GM19239 (cell line): ENCODE measurements around the gene BMPR2.
"Not testable (repeated sequence)": the region's sequence is repeated elsewhere in the genome, so short reads cannot be mapped to it uniquely, and the experiment has no call there.

Experiments
- DNase-seq: peaks from one replicate; pipeline ENCODE4 v3.0.0; 2011; ENCODE audit warnings: low spot score; ENCODE audit not compliant: insufficient read length
- FAIRE-seq: peaks from 2 replicates; lab custom pipeline; 2011; peaks lifted over from hg19 to GRCh38; lab: Jason Lieb, UNC

BMPR2 gene

DNA sequence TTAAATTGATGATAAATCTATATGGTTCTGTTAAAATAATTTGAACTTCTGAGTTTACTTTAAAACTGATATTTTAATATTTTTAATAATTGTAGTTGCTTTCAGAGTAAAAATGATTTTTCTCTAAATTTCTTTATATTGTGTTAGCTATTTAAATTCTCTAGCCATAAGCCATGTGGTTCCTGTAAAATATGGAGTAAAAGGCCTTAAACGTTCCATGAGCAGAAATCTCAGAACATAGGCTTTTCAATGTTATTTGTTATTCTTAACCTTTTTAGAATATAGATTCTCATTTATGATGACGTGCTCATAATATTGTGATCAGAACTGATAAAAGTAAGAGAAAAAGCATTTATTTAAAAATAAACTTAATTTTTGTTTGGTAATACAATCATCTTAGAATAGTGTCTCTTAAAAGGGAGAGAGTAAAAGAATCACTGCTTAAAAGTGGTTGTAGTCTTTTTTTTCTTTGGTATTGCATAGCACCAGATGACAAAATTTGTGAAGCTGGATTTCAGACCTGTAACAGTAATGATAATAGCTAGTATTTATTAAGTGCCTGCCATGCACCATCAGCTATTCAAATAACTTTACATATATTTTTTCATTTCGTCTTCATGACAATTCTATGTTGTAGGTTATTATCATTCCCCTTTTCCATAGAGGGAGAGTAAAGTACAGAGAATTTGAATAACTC is 2.7 kb downstream of the BMPR2 start:
- DNase-seq (no peak), FAIRE-seq (no peak)

DNA sequence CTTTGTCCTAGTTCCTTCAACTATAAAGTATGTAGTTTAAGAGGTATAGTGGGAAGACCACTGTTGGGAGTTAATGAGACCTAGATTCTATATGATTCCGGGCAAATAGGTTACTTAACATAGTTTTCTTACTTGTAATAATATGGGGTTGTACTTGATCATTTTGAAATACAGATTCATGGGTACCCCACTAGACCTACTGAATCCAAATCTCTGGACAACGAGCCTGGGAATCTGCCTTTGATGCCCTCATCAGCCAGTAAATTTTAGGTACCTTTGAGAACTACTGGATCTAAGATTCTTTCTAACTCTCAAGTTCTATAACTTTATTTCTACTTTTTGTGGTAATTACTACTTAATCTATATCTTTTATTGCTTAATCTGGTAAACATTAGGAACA is 6.6 kb downstream of the BMPR2 start:
- FAIRE-seq (no peak), DNase-seq (no peak)

DNA sequence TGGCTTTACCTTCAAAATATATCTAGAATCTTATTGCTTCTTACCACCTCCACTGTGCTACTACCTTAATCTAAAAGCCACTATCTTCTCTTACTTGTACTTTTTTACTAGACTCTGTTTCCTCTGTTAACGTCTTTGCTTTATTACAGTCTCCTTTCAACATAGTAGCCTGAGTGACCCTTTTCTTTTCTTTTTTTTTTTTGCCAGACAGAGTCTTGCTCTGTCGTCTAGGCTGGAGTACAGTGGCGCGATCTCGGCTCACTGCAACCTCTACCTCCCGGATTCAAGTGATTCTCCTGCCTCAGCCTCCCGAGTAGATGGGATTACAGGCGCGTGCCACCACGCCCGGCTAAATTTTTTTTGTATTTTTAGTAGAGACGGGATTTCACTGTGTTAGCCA is 10.4 kb downstream of the BMPR2 start:
- FAIRE-seq, DNase-seq: not testable (repeated sequence)

DNA sequence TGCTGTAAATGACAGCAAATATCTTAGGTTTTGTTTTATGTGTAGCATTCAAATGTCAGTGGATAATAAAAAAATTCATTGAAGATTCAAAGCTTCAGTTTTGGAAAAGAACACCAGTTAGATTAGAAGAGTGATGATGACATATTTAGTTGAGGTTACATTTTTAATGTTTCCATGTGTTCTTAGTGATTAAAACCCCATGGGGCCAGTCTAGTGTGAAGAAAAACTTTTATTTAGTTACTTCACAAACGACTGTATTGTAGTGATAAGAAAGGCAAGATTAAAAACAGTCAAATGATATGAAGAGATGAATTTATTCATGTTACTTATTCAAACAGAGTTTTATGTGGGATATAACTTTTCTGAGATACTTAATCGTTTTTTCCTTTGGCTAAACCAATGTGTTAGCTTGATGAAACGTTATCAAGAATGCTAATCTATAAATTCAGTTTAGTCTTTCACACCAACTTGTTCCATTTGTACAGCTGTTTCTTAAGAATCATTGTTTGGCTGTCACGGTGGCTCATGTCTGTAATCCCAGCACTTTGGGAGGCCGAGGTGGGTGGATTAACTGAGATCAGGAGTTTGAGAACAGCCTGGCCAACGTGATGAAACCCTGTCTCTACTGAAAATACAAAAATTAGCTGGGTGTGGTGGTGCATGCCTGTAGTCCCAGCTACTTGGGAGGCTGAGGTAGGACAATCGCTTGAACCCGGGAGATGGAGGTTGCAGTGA is 11.6 kb downstream of the BMPR2 start:
- DNase-seq (no peak), FAIRE-seq (peak; percentile 64)

DNA sequence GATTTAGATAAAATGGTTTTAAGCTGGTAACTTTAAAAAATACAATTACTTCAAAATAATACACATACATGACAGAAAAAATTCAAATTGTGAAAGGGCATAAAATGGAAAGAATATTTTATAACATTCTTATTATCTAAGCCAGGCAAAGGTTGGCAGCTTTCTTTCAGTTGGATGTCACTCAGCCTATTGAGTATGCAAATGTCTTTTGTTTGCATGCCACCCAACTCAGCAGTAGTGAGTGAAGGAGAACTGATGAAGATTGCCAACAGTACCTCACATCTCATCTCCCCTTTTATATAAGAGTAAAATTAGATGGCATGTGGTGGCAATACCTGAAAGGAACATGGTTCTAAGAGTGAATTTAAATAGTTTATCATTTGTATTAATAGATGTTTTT is 24.8 kb downstream of the BMPR2 start:
- FAIRE-seq (no peak), DNase-seq (no peak)

DNA sequence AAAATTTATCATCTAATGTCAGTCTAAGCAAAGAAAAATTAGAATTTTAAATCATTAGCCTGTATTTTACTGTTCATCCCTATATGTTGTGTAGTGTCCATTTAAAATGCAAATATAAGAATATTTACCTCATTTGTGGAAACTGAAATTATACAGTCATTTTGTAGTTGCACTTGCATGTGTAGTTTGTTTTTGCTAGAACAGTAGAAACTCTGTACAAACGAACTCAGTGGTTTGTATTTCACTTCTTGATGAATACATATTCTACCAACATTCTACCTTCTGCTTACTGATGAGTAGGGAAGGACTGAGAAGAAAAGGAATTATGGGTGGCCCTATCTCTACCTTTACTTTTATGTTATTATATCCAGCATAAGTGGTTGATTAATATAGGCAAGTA is 29.7 kb downstream of the BMPR2 start:
- DNase-seq (no peak), FAIRE-seq (no peak)

DNA sequence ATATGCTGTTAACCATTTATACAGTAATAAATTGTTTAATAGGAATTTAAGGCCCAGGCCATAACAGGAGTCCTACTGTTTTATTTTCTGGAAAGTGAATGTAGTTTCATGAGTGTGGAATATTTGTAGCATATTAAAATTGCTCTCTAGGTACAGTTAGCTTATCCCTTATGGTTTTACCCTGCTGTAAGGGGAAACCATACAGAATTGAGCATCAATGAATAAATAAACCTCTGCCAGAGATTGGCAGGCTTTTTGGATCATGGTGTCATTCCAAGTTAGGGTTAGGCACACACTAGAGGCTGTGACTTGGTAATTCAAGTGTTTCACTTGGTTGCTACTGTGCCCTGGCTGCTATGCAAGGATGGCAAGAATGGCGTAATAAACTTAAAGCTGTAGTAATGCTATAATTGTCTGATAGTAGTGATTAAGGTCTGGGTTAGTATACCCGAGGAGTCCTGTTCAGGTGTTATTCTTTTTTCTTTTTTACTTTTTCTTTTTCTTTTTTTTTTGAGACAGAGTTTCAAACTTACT is 30.4 kb downstream of the BMPR2 start:
- no peak for FAIRE-seq

DNA sequence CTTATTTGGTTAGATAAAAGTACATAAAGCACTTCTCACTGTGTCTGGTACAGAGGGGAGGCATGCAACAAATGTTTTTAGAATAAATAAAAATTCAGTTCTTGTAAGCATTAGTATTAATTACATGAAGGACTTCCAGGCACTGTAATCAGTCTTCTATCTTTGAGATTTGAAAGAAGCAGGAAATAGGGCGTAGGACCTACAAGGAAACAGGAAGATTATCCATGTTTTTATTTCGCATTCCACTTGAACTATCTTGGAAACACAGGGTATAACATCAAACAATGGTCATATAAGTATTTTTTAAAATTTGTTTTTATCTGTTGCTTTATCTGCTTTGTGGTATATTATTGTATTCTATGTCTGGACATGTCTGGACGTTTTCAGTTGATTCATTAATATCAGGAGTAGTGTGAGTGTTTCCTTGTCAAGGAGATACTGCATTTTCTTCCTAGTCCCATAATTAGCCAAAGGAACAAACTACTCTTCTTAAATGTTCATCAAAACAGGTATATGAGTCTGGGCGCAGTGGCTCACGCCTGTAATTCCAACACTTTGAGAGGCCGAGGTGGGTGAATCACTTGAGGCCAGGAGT is 32.5 kb downstream of the BMPR2 start:
- FAIRE-seq: no peak
- no peak for DNase-seq

More for the DNA sequence above, 30.4 kb downstream of the BMPR2 start:
- DNase-seq: no peak

DNA sequence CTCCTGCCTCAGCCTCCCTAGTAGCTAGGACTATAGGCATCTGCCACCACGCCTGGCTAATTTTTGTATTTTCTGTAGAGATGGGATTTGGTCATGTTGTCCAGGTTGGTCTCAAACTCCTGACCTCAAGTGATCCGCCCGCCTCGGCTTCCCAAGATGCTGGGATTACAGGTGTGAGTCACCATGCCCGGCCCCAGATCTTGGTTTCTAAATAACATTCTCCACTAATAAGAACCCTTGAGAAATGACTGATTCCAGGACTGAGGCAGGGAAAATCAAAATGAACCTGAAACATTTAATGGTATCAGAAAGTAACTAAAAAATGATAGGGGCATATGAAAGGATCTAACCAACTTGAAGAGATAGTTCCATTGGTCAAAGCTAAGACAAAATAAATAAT is 34.0 kb downstream of the BMPR2 start:
- DNase-seq (no peak), FAIRE-seq (no peak)

DNA sequence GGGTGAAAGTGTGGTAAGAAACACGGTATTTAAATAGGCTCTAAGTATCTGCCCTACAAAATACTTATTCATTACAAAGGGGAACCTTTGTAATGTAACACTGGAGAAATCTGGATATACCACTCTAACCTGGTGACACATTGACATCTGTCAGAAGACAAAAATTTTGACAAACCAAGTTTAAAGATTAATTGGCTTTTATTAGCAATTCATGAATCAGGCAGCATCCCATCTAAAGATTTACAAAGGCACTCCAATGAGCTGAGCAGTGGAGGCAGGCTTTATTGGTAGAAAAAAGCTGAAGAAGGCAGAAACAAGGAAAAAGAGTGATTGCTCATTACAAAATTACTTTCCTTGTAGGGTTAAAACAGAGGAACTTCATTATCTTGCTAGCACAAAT is 35.0 kb downstream of the BMPR2 start:
- no peak for DNase-seq
- FAIRE-seq: no peak

DNA sequence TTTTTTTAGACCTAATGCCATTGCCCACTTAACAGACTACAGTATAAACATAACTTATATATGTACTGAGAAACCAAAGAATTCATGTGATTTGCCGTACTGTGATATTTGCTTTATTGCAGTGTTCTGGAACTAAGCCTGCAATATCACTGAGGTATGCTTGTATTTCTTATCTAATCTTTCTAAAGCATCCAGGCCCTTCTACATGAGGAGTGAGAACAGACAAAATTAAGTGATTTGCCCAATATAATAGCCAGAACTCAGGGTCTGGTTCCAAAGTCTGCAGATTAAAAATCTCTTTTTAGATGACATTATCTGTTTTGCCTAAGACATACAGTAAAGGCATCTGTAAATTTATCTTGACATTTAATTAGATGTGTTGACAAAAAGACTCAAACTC is 41.9 kb downstream of the BMPR2 start:
- FAIRE-seq (no peak), DNase-seq (no peak)

DNA sequence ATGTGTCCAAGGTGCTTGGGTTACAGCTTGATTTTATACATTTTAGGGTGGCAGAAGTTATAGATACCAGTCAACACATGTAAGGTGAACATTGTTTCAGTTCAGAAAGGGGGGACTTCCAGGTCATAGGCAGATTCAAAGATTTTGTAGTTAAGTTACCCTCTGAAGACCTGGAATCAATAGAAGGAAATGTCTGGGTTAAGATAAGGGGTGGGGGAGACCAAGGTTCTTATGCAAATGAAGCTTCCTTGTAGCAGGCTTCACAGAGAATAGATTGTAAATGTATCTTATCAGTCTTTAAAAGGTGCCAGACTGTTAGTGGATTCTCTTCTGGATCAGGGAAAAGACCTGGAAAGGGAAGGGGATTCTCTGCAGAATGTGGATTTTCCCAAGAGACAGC is 42.4 kb downstream of the BMPR2 start:
- DNase-seq (no peak), FAIRE-seq (peak; percentile 23)

DNA sequence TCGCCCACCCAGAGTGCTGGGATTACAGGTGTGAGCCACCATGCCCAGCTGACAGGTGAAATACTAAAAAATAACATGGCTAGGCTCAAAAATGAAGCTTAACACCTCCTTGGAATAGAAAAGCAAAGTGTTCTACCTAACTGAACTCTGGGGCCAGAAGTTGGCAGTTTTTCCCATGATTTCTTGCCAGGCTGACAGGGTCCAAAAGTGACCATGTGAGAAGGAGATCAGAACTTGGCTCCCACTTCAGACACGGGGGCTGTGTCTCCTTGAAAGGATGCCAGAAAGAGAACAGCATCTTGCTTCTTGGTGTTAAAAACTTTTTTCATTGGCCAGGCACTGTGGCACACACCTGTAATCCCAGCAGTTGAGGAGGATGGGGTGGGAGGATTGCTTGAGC is 47.0 kb downstream of the BMPR2 start:
- FAIRE-seq (no peak), DNase-seq (no peak)

DNA sequence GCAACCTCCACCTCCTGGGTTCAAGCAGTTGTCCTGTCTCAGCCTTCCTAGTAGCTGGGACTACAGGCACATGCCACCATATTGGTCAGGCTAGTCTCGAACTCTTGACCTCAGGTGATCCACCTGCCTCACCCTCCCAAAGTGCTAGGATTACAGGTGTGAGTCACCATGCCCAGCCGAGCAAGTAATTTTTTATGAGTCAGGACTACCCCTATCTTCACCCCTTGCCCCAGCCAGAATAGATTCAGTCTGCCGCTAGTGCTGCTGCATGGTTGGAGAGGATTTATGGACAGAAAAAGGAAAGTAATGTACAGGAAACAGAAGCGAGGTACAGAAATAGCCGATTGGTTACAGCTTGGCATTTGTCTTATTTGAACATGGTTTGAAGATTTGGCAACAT is 48.9 kb downstream of the BMPR2 start:
- DNase-seq (no peak), FAIRE-seq (no peak)

DNA sequence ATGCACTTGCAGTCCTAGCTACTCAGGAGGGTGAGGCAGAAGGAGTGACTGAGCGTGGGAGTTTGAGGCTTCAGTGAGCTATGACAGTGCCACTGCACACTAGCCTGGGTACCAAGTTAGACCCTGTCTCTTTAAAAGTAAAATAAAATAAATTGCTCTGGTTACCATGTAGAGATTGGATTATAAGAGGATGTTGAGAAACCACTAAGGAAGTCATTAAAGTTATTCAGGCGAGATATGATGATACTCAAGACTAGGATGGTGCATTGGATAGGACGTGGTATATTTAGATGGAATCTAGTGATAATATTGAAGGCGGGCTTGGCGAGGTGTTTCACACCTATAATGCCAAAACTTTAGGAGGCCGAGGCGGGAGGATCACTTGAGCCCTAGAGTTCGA is 50.6 kb downstream of the BMPR2 start:
- FAIRE-seq (peak; percentile 8), DNase-seq (no peak)

DNA sequence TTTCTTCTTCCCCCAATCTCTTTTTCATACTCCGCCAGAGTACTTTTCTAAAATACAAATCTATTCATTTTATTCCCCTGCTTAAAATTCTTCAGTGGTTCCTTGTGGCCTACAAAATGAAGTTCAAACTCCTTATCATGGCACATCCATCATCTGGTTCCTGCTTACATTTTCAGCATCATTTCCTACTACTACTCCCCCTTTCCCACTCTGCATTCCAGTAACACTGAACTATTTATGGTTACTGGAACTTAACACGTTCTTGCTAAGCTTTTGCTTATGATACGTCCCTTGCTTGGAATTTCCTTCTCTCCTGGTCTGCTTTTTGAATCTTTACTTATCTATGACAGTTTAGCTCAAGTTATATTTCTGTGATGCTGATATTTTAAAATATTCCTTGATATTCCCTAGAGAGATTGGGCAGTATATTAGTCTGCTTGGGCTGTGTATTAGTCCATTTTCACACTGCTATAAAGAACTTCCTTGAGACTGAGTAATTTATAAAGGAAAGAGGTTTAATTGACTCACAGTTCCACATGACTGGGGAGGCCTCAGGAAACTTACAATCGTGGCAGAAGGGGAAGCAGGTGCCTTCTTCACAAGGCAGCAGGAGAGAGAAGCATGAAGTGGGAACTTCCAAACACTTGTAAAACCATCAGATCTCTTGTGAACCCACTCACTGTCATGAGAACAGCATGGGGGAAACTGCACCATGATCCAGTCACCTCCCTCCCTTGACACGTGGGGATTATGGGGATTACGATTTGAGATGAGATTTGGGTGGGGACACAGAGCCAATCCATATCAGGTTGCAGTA is 53.2 kb downstream of the BMPR2 start:
- no peak for FAIRE-seq
- no peak for DNase-seq

DNA sequence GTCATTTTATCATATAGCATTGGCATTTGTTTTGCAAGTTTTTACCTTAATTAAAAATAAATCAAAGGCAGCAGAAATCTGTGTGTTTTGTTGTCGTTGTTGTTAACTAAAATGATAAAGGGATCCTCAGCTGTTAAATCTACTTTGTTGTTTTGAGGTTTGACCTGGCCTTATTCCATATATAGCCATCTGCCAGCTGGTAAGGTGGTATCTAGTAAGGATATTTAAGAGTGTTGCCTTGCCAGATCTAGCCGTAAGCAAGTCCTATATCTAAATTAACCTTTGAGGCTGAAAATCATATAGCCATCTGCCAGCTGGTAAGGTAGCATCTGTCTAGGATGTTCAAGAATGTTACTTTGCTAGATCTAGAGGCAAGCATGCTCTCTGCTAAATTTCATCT is 56.6 kb downstream of the BMPR2 start:
- FAIRE-seq (no peak), DNase-seq (no peak)

DNA sequence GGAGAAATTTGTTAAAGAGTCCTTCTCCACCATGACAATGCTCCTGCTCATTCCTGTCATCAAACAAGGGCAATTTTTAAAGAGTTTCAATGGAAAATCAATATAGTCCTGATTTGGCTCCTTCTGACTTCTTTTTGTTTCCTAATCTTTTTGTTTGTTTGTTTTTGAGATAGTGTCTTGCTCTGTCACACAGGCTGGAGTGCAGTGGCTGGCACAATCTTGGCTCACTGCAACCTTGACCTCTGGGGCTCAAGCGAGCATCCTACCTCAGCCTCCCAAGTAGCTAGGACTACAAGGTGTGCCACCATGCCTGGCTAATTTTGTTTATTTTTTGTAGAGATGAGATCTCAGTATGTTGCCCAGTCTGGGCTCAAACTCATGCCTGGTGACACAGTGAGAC is 58.3 kb downstream of the BMPR2 start:
- no peak for FAIRE-seq
- no peak for DNase-seq

DNA sequence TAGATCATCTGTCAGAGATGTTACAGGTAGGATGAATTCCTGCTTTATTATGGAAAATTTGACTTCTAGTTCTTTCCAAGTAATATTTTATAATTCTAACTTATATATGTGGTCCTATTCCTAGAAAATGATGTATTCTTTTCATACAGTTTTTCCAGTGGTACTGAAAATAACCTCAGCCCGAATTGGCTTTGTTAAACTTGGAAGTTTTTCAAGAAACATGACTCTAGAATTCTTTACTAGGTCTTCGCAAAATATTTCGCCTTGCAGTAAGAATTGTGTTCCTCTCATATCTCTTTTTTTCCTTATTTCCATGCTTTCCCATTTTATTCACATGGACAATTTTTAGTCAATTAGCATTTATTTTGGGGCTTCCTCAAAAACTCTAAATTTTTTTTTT is 60.5 kb downstream of the BMPR2 start:
- DNase-seq (no peak), FAIRE-seq (no peak)

DNA sequence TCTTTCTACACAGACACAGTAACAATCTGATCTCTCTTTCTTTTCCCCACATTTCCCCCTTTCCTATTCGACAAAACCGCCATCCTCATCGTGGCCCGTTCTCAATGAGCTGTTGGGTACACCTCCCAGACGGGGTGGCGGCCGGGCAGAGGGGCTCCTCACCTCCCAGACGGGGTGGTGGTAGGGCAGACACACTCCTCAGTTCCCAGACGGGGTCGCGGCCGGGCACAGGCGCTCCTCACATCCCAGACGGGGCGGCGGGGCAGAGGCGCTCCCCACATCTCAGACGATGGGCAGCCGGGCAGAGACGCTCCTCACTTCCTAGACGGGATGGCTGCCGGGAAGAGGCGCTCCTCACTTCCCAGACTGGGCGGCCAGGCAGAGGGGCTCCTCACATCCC is 64.0 kb downstream of the BMPR2 start:
- not testable (repeated sequence) for FAIRE-seq

DNA sequence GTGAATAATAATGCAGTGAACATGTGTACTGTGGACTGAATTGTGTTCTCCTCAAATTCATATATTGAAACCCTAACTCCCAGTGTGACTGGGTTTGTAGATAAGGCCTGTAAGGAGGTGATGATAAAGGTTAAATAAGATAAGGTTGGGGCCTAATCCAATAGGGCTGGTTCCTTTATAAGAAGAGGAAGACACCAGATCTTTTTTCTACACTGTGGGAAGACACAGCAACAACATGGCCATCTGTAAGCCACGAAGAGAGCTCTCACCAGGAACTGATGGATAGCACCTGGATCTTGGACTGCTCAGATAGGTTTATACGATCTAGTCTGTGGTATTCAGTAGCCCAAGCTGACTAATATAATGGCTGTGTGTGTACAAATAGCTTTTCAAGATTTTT is 66.8 kb downstream of the BMPR2 start:
- DNase-seq: no peak
- FAIRE-seq: no peak

More for the DNA sequence above, 64.0 kb downstream of the BMPR2 start:
- not testable (repeated sequence) for DNase-seq
